BLaER1 (cell line): ENCODE data around the gene IL18BP.

Experiments
- H3K27ac ChIP-seq: shearing (Covaris generic); formaldehyde crosslinking; 2 replicates; pipeline ENCODE4 v1.8.1; 2022
- H3K27me3 ChIP-seq: shearing (Covaris generic); formaldehyde crosslinking; 2 replicates; pipeline ENCODE4 v1.8.1; 2022
- H3K36me3 ChIP-seq: shearing (Covaris generic); formaldehyde crosslinking; 2 replicates; pipeline ENCODE4 v1.8.1; 2022
- H3K4me1 ChIP-seq: shearing (Covaris generic); formaldehyde crosslinking; 2 replicates; pipeline ENCODE4 v1.8.1; 2022
- H3K4me2 ChIP-seq: shearing (Covaris generic); formaldehyde crosslinking; 2 replicates; pipeline ENCODE4 v1.8.1; 2022
- H3K4me3 ChIP-seq: shearing (Covaris generic); formaldehyde crosslinking; 2 replicates; pipeline ENCODE4 v1.8.1; 2022
- H3K9ac ChIP-seq: shearing (Covaris generic); formaldehyde crosslinking; 2 replicates; pipeline ENCODE4 v1.8.1; 2022
- H3K9me3 ChIP-seq: shearing (Covaris generic); formaldehyde crosslinking; 2 replicates; pipeline ENCODE4 v1.8.1; 2022
- H4K20me1 ChIP-seq: shearing (Covaris generic); formaldehyde crosslinking; 2 replicates; pipeline ENCODE4 v1.8.1; 2022
- Cebpa-rat ChIP-seq: shearing (Covaris generic); IDR thresholded peaks from 2 replicates; pipeline ENCODE4 v1.8.1; 2022

Gene IL18BP

DNA sequence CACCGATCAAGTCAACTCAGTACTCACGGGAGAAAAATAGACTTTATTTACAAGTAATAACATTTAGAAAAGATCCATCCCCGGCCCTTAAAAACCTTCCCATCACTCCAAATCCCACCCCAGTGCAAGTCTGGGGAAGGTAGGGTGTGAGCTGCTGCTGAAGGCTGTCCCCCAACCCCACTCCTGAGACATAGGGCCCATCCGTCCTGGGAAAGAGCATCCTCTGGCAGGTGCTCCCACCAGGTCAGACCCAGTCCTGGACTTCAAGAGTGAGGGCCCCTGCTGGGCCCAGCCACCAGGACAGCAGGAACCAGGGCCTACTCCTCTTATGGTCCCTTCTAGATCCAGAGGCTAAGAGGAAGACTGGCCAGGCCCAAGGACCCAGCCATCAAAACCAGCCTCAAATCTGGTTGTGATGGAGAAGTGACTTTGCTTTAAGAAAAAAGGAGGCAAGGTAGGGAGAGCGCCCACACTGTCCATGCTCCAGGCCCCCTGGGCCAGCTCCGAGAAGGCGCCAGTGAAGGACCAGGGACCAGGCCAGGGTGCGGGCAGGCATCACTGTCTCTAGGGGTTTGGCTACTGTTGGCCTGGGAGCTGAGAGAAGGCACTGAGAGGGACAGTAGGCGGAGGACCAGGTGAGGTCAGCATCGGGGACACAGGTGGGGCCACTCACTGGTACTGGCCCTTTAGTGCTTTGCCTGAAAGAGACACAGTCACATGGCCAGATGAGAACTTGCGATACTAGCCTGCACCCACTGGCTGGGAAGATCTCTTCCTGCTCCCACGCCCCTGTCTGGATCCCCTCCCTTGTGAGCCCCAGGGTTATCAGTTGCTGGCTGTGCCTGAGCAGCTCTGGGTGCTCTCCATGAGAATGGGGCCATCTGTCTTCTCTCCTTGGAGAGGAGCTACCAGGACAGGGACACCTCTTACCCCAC lies 4.4 kb downstream of the IL18BP start:
- H3K36me3 ChIP-seq = peaks cover 77% of the 10 kb centered on the region
- no peak overlapping the region for H3K4me3 ChIP-seq
- peaks cover 73% of the 10 kb centered on the region for H4K20me1 ChIP-seq
- H3K9ac ChIP-seq = no peak overlapping the region
- peaks cover 19% of the 10 kb centered on the region for H3K4me1 ChIP-seq
- H3K27ac ChIP-seq = no peak overlapping the region
- H3K9me3 ChIP-seq = no peaks in the 10 kb centered on the region
- H3K4me2 ChIP-seq = no peak overlapping the region
- TF ChIP-seq Cebpa-rat = no peak
- H3K27me3 ChIP-seq = no peaks in the 10 kb centered on the region

GRCh38 chr11:72003776-72004171 lies 5.1 kb downstream of the IL18BP start:
- no peaks in the 10 kb centered on the region for H3K27me3 ChIP-seq
- TF ChIP-seq Cebpa-rat = no peak
- H3K4me2 ChIP-seq = no peak overlapping the region
- peaks cover 12% of the 10 kb centered on the region for H3K4me1 ChIP-seq
- H3K9ac ChIP-seq = no peak overlapping the region
- no peak overlapping the region for H3K27ac ChIP-seq
- no peaks in the 10 kb centered on the region for H3K9me3 ChIP-seq
- H3K36me3 ChIP-seq = peaks cover 84% of the 10 kb centered on the region
- no peak overlapping the region for H3K4me3 ChIP-seq
- peaks cover 80% of the 10 kb centered on the region for H4K20me1 ChIP-seq

- TF ChIP-seq Cebpa-rat = no peak
- Histone ChIP-seq H3K27me3 (no peaks in the 10 kb centered on the region), H3K4me1 (peaks cover 3% of the 10 kb centered on the region), H4K20me1 (peaks cover 88% of the 10 kb centered on the region), H3K9ac (no peak overlapping the region), H3K27ac (no peak overlapping the region), H3K9me3 (no peaks in the 10 kb centered on the region), H3K4me2 (no peak overlapping the region), H3K36me3 (peaks cover 94% of the 10 kb centered on the region), H3K4me3 (no peak overlapping the region)
Measured at GRCh38 chr11:72004515-72005346, 6.0 kb downstream of the IL18BP start.

DNA sequence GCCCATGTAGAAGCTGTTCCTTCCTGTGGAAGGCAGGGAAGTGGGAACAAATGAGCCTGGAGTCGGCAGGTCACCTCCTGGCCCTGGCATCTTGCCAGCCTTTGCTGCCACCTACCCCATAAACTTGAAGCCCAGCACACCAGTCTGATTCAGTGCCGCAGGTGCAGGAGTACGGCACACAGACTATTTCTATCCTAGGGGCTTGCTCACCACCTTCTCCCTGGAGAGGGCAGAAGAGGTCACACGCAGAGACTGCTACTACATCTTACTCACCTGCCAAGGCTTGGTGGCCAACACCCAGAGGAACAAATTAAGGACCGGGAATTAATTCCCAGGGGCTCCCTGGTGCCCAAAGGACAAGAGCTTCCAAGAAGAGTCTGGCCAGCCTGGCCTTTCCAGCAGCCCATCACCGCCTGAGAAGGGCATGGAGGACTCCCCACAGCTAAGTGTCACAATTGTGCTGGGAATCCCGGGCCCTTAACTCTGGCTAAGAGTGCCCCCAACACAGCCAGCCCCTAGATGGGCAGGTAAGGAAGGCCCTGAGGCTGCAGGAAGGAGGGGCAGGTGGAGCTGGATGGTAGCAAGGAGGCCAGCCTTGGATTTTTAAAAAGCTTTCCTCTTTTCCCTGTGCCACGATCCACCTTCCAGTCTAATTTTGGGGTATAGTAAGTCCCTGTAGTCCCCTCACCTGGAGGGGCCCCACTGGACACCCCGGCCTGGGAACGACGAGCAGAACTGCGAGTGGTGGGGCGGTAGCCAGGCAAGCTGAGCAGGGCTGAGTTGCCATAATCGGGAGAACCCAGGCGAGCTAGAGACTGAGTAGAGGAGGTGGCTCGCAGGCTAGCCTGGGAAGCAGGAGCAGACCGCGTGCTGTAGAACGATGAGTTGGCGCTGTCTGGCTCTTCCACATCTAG lies 6.9 kb downstream of the IL18BP start:
- no peak overlapping the region for H3K4me2 ChIP-seq
- no peak overlapping the region for H3K9ac ChIP-seq
- no peak overlapping the region for H3K4me3 ChIP-seq
- no peaks in the 10 kb centered on the region for H3K9me3 ChIP-seq
- H3K4me1 ChIP-seq = no peaks in the 10 kb centered on the region
- peaks cover 100% of the 10 kb centered on the region for H3K36me3 ChIP-seq
- peaks cover 97% of the 10 kb centered on the region for H4K20me1 ChIP-seq
- TF ChIP-seq Cebpa-rat = no peak
- no peak overlapping the region for H3K27ac ChIP-seq
- H3K27me3 ChIP-seq = no peaks in the 10 kb centered on the region

GRCh38 chr11:72006309-72007088 lies 7.8 kb downstream of the IL18BP start:
- Histone ChIP-seq H3K9me3 (no peaks in the 10 kb centered on the region), H3K27me3 (no peaks in the 10 kb centered on the region), H3K9ac (no peak overlapping the region), H3K36me3 (peaks cover 100% of the 10 kb centered on the region), H3K4me1 (peaks cover 5% of the 10 kb centered on the region), H3K4me2 (no peak overlapping the region), H3K27ac (no peak overlapping the region), H3K4me3 (no peak overlapping the region), H4K20me1 (peaks cover 99% of the 10 kb centered on the region)
- no peak for TF ChIP-seq Cebpa-rat

DNA sequence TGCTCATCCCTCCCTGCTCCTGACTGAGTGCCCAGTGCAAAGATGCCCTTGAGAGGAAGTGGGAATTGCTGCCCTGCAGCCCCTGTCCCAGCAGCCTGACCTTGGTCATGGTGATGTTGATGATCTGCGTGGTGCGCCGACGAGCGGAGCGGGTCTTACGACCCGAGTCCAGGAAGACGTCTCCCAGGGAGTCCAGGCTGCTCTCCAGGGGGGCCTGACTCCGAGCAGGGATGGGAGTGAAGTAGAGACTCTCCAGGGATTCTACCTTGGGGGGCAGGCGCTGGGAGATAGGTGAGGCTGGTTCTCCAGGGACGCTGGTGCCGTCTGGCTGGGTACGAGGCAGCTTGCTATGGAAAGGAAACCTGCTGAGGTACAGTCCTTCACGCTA lies 8.4 kb downstream of the IL18BP start:
- Histone ChIP-seq H3K27ac (no peak overlapping the region), H3K4me3 (no peak overlapping the region), H3K27me3 (no peaks in the 10 kb centered on the region), H3K4me1 (peaks cover 10% of the 10 kb centered on the region), H3K4me2 (no peak overlapping the region), H3K9me3 (no peaks in the 10 kb centered on the region), H3K36me3 (peaks cover 100% of the 10 kb centered on the region), H3K9ac (no peak overlapping the region), H4K20me1 (peaks cover 99% of the 10 kb centered on the region)
- TF ChIP-seq Cebpa-rat = no peak

DNA sequence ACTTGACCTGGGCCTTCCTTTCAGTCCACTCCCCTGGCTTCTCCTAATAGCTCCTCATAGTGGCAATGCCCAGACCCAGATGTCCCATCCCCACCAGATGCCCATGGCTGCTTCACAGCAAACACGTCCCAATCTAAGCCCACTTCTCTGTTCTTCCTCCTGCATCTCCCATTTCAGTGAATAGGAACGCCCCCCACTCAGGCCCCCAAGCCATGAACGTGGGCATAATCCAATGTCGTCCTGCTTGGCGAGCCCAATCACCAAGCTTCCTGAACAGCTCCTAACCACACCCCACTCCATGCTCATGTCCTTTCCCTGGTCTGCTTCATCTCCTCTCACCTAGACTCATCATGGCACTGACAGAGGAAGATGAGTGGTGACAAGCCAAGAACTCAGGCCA lies 8.9 kb downstream of the IL18BP start:
- TF ChIP-seq Cebpa-rat = no peak
- no peak overlapping the region for H3K4me2 ChIP-seq
- peaks cover 99% of the 10 kb centered on the region for H4K20me1 ChIP-seq
- H3K4me3 ChIP-seq = no peak overlapping the region
- no peak overlapping the region for H3K27ac ChIP-seq
- H3K27me3 ChIP-seq = no peaks in the 10 kb centered on the region
- no peak overlapping the region for H3K9ac ChIP-seq
- H3K9me3 ChIP-seq = no peaks in the 10 kb centered on the region
- peaks cover 100% of the 10 kb centered on the region for H3K36me3 ChIP-seq
- peaks cover 15% of the 10 kb centered on the region for H3K4me1 ChIP-seq

DNA sequence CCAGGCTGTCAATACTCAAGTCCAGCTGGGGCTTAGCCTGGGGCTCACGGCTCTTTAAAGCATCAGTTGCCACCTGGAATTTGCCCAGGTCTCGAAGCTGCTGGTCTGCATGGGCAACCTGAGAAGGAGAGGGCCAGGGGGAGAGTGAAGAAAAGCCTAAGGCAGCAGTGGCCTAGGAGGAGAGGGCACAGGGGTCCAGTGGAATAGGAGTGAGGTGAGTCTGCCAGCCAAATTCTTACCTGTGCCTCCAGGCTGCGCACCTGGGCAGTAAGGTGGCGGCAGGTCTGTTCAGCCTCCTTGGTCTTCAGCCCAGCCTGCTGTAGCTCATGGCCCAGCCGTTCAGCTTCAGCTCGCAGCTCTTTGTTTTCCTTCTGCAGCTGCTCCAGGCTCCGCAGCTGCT lies 10.0 kb downstream of the IL18BP start:
- TF ChIP-seq Cebpa-rat = no peak

GRCh38 chr11:72009156-72009555 lies 10.4 kb downstream of the IL18BP start:
- peaks cover 99% of the 10 kb centered on the region for H4K20me1 ChIP-seq
- no peak overlapping the region for H3K4me2 ChIP-seq
- H3K9ac ChIP-seq = no peak overlapping the region
- H3K27me3 ChIP-seq = no peaks in the 10 kb centered on the region
- no peak overlapping the region for H3K4me3 ChIP-seq
- no peak for TF ChIP-seq Cebpa-rat
- no peak overlapping the region for H3K27ac ChIP-seq
- H3K36me3 ChIP-seq = peaks cover 100% of the 10 kb centered on the region
- H3K9me3 ChIP-seq = no peaks in the 10 kb centered on the region
- peaks cover 31% of the 10 kb centered on the region for H3K4me1 ChIP-seq

More for the DNA sequence above, 10.0 kb downstream of the IL18BP start:
- no peak overlapping the region for H3K27ac ChIP-seq
- peaks cover 27% of the 10 kb centered on the region for H3K4me1 ChIP-seq
- H3K4me2 ChIP-seq = no peak overlapping the region
- H4K20me1 ChIP-seq = peaks cover 99% of the 10 kb centered on the region
- no peak overlapping the region for H3K9ac ChIP-seq
- no peaks in the 10 kb centered on the region for H3K9me3 ChIP-seq
- no peak overlapping the region for H3K4me3 ChIP-seq
- H3K36me3 ChIP-seq = peaks cover 100% of the 10 kb centered on the region
- H3K27me3 ChIP-seq = no peaks in the 10 kb centered on the region
